ENCODE results near the gene C1QBP.
"Not testable (repeated sequence)": the region's sequence is repeated elsewhere in the genome, so short reads cannot be mapped to it uniquely, and the experiment has no call there.

The C1QBP gene

GRCh38 chr17:5431234-5431633, 7.7 kb downstream of the C1QBP start:
- DNase-seq, result not testable (repeated sequence)

DNA sequence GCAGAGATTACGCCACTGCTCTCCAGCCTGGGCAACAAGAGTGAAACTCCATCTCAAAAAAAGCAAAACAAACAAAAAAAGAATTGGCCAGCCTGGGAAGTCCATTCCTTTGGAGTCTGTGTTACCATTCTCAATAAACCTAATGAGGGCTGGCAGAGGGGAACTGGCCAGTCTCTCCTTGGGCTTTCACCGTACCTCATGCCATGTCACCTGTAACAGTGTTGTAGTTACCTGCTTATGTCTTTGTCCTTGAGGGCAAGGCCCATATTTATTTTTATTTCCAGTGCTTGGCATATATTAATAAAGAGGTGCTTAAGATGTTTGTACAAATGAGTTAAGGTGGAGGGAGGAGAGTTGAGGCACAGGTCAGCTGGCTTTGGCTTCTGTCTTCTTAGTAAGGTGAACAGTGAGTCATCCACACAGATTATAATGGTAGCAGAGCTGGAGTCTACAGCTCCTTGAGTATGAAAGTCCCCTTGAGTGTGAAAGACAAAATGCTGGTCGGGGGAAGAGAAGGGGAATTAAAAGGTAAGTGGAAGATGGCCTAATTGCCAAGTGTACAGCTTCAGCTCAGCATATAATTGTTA, 8.4 kb downstream of the C1QBP start:
- no peak for DNase-seq

- DNase-seq, result no peak
Observed at GRCh38 chr17:5429191-5429887, 9.6 kb downstream of the C1QBP start.

- DNase-seq, result no peak
Observed at GRCh38 chr17:5425826-5426225, 13.1 kb downstream of the C1QBP start.

DNA sequence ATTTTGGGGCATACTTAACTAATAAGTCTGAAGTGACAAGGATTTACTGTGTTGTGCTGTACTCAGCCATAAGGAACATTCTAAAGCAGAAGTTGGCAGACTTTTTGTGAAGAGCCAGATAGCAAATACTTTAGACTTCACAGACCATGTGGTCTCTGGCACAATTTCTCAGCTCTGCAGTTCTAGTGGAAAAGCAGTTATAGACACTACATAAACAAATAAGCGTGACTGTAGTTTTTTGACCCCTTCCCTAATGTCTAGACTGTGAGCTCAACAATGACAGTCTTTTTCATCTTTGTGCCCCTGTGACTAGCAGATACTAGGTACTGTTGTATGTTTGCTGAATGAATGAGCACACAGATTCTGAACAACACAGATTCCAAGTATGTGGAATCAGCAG, 14.0 kb downstream of the C1QBP start:
- DNase-seq, result no peak

DNA sequence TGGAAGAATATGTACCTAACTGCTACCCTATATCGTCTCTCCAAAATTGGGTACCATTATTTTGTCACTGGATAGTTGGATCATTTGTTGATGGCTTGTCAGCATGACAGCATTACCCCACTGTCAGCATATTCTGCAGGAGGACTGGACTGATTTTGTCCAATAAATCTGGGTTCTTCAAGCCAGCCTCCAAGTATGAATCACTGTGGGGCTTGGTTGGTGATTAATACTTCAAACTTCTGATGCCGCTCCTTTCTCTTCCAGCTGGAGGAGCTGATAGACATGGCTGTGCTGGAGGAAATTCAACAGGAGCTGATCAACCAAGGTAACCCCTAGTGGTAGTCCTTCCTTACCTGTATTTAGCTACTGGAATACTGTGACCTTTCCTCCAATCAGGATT, 16.4 kb downstream of the C1QBP start:
- DNase-seq, result no peak

DNA sequence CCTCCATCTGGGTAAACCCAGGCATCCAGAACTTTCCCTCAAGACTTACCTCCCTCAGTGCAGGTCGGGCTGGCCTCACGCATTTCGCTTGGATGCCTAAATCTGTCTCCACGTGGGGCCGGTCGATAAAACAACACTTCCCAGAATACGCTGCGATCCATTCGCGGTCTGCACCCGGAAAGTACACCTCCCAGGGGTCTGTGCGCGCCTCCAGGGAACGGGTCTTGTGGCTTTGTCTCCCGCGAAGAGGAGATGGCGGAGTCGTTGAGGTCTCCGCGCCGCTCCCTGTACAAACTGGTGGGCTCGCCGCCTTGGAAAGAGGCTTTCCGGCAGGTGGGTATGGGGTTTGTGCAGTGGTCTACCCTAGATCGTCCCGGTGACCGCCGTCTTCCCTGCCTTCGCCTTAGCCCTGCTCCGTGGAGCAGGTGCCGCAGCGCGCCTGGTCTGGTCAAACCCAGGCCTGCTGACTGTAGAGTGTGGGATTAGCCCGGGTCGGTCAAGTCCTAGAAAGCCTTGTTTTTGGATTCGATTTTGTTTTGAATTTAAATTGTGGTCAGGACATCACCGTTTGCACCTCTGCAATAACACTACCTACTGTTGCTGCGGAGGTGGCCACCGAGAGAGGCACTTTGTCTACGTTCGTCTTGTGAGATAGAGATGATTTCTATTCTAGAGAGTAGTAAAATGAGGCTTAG, 18.8 kb downstream of the C1QBP start, which contains the start of gene RPAIN:
Gene RPAIN, plus strand, starts transcription at position 224 of the 695 bp plus-strand sequence. Its CDS starts 29 bp downstream, at position 253.
- DNase-seq, result peak; percentile 83

DNA sequence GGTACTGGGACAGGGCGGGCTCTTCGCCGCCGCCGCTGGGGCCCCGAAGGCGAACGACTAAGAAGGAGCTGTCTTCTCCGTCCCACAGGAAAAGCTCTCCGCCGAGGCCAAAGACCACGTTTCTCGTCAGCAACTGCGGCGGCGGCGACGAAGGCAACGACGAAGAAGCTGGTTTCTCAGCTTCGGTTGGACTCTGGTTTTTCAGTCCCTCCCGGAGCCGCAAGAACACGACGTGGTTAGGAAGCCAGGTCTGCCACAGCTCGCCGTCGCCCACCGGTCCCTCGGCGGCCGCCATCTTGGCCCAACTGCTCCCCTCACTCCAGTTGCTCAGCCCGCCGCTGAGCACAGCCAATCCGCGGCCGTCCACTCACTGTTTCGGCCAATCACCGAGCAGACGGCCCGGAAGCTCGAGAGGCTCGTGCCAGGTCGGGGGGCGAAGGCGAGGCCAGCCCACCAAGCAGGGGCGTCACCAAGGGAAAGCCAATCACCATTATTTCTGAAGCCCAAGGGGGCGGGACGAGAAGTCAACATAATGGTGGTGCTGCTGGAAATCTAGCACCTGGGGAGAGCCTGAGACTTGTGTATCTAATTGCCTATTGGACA, 19.5 kb downstream of the C1QBP start, which contains the start of gene NUP88:
Gene NUP88, minus strand, starts transcription at position 307 of the 603 bp plus-strand sequence. Its CDS starts 12 bp downstream, at position 295.
- peak; percentile 95 for DNase-seq

GRCh38 chr17:5418858-5419355, 20.0 kb downstream of the C1QBP start:
- peak; percentile 81 for DNase-seq

DNA sequence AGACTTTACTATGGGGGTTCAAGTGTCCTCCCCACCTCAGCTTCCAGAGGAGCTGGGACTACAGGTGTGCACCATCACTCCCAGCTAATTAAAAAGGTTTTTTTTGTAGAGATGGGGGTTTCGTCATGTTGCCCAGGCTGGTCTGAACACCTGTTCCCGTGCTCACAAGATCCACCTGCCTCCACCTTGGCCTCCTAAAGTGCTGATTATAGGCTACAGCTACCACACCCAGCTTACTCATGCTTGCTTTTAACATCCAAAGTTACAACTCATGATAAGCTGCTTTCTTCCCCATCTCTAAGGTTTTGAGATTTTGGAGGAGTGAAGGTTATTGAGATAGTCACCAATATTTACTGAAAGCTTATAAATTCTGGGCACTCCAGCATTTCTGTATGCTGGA, 22.1 kb downstream of the C1QBP start:
- DNase-seq, result no peak

- no peak for DNase-seq
Observed at GRCh38 chr17:5413682-5414081, 25.3 kb downstream of the C1QBP start.

GRCh38 chr17:5410594-5411272, 28.2 kb downstream of the C1QBP start:
- DNase-seq, result no peak

DNA sequence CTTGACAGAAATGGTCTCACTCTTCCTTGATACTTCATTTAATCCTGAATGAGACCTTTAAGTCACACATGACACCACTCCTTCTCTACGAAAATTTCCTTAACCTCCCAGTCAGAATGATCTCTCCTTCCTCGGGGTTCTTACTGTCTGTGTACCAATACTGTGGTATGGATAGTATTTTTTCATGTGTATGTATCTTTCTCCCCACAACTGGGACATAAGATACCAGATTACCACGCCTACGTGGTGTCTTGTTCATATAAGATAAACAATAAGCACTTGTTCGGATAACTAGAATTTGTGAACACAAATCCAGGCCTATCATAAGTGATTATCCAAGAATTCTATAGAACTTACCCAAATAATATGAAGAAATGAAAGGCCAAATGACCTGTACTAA, 30.8 kb downstream of the C1QBP start:
- no peak for DNase-seq

- DNase-seq, result no peak
Observed at GRCh38 chr17:5405400-5405799, 33.6 kb downstream of the C1QBP start.

DNA sequence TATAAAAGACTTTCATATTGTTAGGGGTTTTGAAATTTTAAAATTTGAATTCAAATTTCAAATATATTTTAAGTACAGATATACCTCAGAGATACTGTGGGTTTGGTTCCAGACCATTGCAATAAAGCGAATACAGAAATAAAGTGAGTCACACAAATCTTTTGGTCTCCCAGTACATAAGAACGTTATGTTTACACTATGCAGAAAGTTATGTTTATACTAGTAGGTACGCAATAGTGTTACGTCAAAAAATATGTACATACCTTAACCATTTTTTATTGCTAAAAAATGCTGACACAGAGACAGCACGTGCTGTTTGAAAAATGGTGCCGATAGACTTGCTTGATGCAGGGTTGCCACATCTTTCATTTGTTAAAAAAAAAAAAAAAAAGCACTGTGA, 39.2 kb downstream of the C1QBP start:
- no peak for DNase-seq

DNA sequence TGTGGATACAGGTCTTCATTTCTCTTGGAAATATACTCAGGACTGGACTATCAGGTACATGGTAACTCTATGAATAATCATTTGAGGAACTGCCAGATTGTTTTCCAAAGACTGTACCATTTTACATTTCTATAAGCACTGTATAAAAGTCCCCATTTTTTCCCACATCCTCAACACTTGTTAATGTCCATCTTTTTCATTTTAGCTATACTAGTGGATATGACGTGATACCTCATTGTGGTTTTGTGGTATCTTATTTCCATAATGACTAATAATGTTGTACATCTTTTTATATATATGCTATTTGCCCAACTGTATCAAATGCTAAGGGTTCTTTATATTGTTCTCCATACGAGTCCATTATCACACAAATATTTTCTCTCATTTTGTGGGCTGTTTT, 42.3 kb downstream of the C1QBP start:
- DNase-seq, result no peak

DNA sequence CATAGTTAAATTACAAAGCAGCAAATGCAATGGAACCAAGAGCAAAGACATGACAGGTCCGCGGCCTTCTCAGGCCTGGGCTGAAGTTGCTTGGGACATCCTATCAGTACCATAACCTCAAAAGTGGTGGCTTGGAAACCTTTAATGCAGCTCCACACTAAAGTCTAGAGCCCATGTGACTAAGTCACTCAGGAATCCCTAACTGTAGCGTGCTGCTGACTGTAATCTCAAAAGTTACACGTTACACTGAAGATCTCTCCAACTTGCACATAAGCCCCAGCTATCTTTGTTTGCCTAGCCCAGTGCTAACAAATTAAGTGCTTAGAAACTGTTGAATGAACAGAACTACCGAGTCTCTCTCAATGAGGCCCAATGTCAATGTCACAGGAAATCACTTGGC, 47.3 kb downstream of the C1QBP start:
- DNase-seq, result no peak

All from CD4-positive, alpha-beta T cell treated with Interferon gamma for 1 hour (primary cell).